GM19240 (cell line): ENCODE measurements around the gene CTPS2.
"Not testable (repeated sequence)": the region's sequence is repeated elsewhere in the genome, so short reads cannot be mapped to it uniquely, and the experiment has no call there.

ENCODE experiments used
- DNase-seq: peaks from one replicate; pipeline ENCODE4 v3.0.0; 2011; ENCODE audit warnings: low spot score; ENCODE audit not compliant: insufficient read length

Gene CTPS2

GRCh38 chrX:16604337-16604736 lies 108.1 kb downstream of the CTPS2 start:
- DNase-seq = no peak

GRCh38 chrX:16603822-16604221 lies 108.6 kb downstream of the CTPS2 start:
- DNase-seq = no peak

GRCh38 chrX:16603235-16603634 lies 109.2 kb downstream of the CTPS2 start:
- not testable (repeated sequence) for DNase-seq

GRCh38 chrX:16601885-16602284 lies 110.6 kb downstream of the CTPS2 start:
- DNase-seq = no peak

GRCh38 chrX:16594490-16594889 lies 118.0 kb downstream of the CTPS2 start:
- no peak for DNase-seq

- no peak for DNase-seq
Measured at GRCh38 chrX:16593801-16594200, 118.7 kb downstream of the CTPS2 start.

GRCh38 chrX:16592194-16592770 lies 120.2 kb downstream of the CTPS2 start:
- no peak for DNase-seq

- DNase-seq = no peak
Measured at GRCh38 chrX:16589826-16590225, 122.6 kb downstream of the CTPS2 start.

GRCh38 chrX:16589211-16589610 lies 123.3 kb downstream of the CTPS2 start:
- DNase-seq = no peak

GRCh38 chrX:16588266-16588665 lies 124.2 kb downstream of the CTPS2 start:
- DNase-seq = no peak

GRCh38 chrX:16587836-16588235 lies 124.6 kb downstream of the CTPS2 start:
- DNase-seq = no peak

GRCh38 chrX:16586377-16587112 lies 125.9 kb downstream of the CTPS2 start:
- DNase-seq = no peak

GRCh38 chrX:16585486-16586376 lies 126.7 kb downstream of the CTPS2 start:
- no peak for DNase-seq

- not testable (repeated sequence) for DNase-seq
Measured at GRCh38 chrX:16580004-16580797, 132.3 kb downstream of the CTPS2 start.

- no peak for DNase-seq
Measured at GRCh38 chrX:16579517-16579916, 133.0 kb downstream of the CTPS2 start.

GRCh38 chrX:16578218-16578617 lies 134.3 kb downstream of the CTPS2 start:
- no peak for DNase-seq

- DNase-seq = no peak
Measured at GRCh38 chrX:16577483-16578029, 134.9 kb downstream of the CTPS2 start.

- DNase-seq = not testable (repeated sequence)
Measured at GRCh38 chrX:16575388-16575787, 137.1 kb downstream of the CTPS2 start.

GRCh38 chrX:16573781-16574180 lies 138.7 kb downstream of the CTPS2 start:
- no peak for DNase-seq

GRCh38 chrX:16567681-16568080 lies 144.8 kb downstream of the CTPS2 start:
- no peak for DNase-seq

- DNase-seq = no peak
Measured at GRCh38 chrX:16566571-16566970, 145.9 kb downstream of the CTPS2 start.
